K562 (cell line): Measurements from ENCODE around the gene SLC26A2. TPM values are rescaled to one million over a fixed set of nuclear protein-coding genes. Genes with fewer than 3 reads are reported as not detected.

ENCODE experiments used
- ATAC-seq: fragments of 200-7000 bp; cut with Tn5 transposase; 3 replicates; pipeline ENCODE4 v1.9.1; 2020; ENCODE audit warnings: moderate library complexity
- BruUV-seq: library from RNA; stranded (reverse); fragments of 400-500 nt; replicated peaks from 2 replicates; lab custom pipeline; 2021; lab: Mats Ljungman, UMichigan
- CTCF ChIA-PET: fragments of 300-600 bp; formaldehyde crosslinking; extraction: SDS; loops from one replicate; lab custom pipeline; 2021; ENCODE audit warnings: low intra/inter-chr PET ratio; lab: Yijun Ruan, JAX
- POLR2A ChIA-PET: fragments of 300-600, 350-650 bp; sonication (Branson Sonifier 250); formaldehyde crosslinking; extraction: SDS; loops from one replicate; lab custom pipeline; 2021; ENCODE audit warnings: antibody characterized with exemption, inconsistent platforms; lab: Yijun Ruan, JAX
- DNase-seq, 4 experiments: peaks; one replicate each; pipeline versions ENCODE4 v3.0.0 to v3.0.0-alpha.2; 2011 to 2018; ENCODE audit warnings: low spot score in 3 of 4, mixed read lengths in 3 of 4; ENCODE audit errors: extremely low read depth in 1 of 4
- FAIRE-seq: peaks from 2 replicates; lab custom pipeline; 2011; peaks lifted over from hg19 to GRCh38; lab: Jason Lieb, UNC
- H2AFZ ChIP-seq: 2 replicates; pipeline ENCODE4 v1.6.0; 2011; ENCODE audit warnings: low read depth, low read length, control low read depth, inconsistent platforms
- H3K27ac ChIP-seq: fragments of 200-600 bp; 3 replicates; pipeline ENCODE4 v1.8.0; 2011; ENCODE audit warnings: low read depth, mild to moderate bottlenecking, control low read depth, inconsistent platforms, low read length, moderate library complexity, mixed read lengths; ENCODE audit errors: extremely low read depth
- H3K27me3 ChIP-seq, 2 experiments: fragments of 300-600 bp in 1 of 2; 2 replicates in 1 of 2; 3 replicates in 1 of 2; pipeline versions ENCODE4 v1.6.0 to v1.8.0; 2011; ENCODE audit warnings: inconsistent platforms in 2 of 2, low read length in 2 of 2, mild to moderate bottlenecking in 1 of 2, mixed read lengths in 1 of 2, moderate library complexity in 1 of 2; ENCODE audit not compliant: control insufficient read depth in 2 of 2, insufficient read depth in 2 of 2
- H3K36me3 ChIP-seq: fragments of 300-600 bp; 3 replicates; pipeline ENCODE4 v1.8.0; 2011; ENCODE audit warnings: mild to moderate bottlenecking, low read length, inconsistent platforms; ENCODE audit not compliant: control insufficient read depth, insufficient read depth
- H3K4me1 ChIP-seq, 2 experiments: fragments of 200-600 bp in 1 of 2; replicated peaks in 1 of 2; 2 replicates in 1 of 2; 3 replicates in 1 of 2; pipeline versions ENCODE4 v1.5.1 to v1.8.0; 2011; ENCODE audit warnings: inconsistent platforms in 2 of 2, low read length in 2 of 2, mild to moderate bottlenecking in 1 of 2, mixed read lengths in 1 of 2, moderate library complexity in 1 of 2; ENCODE audit not compliant: control insufficient read depth in 2 of 2, insufficient read depth in 2 of 2
- H3K4me2 ChIP-seq: 2 replicates; pipeline ENCODE4 v1.6.1; 2011; ENCODE audit warnings: low read length, control low read depth, inconsistent platforms, mixed read lengths; ENCODE audit not compliant: insufficient read depth
- H3K4me3 ChIP-seq: fragments of 200-600 bp; sonication (generic), shearing (Covaris generic); 2 replicates; pipeline ENCODE4 v1.5.1; 2016; ENCODE audit warnings: control low read depth, inconsistent platforms
- H3K79me2 ChIP-seq: fragments of 200-600 bp; 3 replicates; pipeline ENCODE4 v1.8.0; 2011; ENCODE audit warnings: low read length, inconsistent platforms; ENCODE audit not compliant: control insufficient read depth, insufficient read depth
- H3K9ac ChIP-seq, 2 experiments: 2 replicates each; pipeline versions ENCODE4 v1.6.0 to v1.6.1; 2011; ENCODE audit warnings: low read depth in 2 of 2, low read length in 2 of 2, control low read depth in 1 of 2, inconsistent platforms in 1 of 2, mild to moderate bottlenecking in 1 of 2, mixed read lengths in 1 of 2; ENCODE audit not compliant: insufficient read depth in 1 of 2
- H3K9me1 ChIP-seq: one replicate; pipeline ENCODE4 v1.6.0; 2011; ENCODE audit warnings: inconsistent platforms, mild to moderate bottlenecking, low read length, moderate library complexity; ENCODE audit not compliant: control insufficient read depth, insufficient read depth
- H3K9me3 ChIP-seq: replicated peaks from 2 replicates; pipeline ENCODE4 v1.5.1; 2011; ENCODE audit warnings: low read depth, low read length, inconsistent platforms; ENCODE audit not compliant: control insufficient read depth, insufficient read depth
- H4K20me1 ChIP-seq: replicated peaks from 2 replicates; pipeline ENCODE4 v1.6.1; 2011; ENCODE audit warnings: low read length, inconsistent platforms, mixed read lengths; ENCODE audit not compliant: control insufficient read depth, insufficient read depth
- C11orf30 ChIP-seq: fragments of 450-650 bp; IDR thresholded peaks from 2 replicates; pipeline ENCODE4 v1.6.1; 2016; ENCODE audit warnings: low read depth, mild to moderate bottlenecking
- CTBP1 ChIP-seq: fragments of 450-650 bp; IDR thresholded peaks from 2 replicates; pipeline ENCODE4 v1.6.1; 2016; ENCODE audit warnings: borderline replicate concordance
- DPF2 ChIP-seq: fragments of 450-650 bp; IDR thresholded peaks from 2 replicates; pipeline ENCODE4 v1.6.1; 2016
- FOSL1 ChIP-seq: fragments of 200-800 bp; sonication (Bioruptor generic); conservative IDR thresholded peaks from 2 replicates; pipeline ENCODE4 v1.6.1; 2016; ENCODE audit warnings: missing genetic modification characterization, missing compliant biosample characterization
- GABPB2 ChIP-seq: fragments of 250-450 bp; sonication (Bioruptor Pico); conservative IDR thresholded peaks from 2 replicates; pipeline ENCODE4 v1.5.1; 2021; ENCODE audit warnings: mild to moderate bottlenecking
- LCOR ChIP-seq: sonication (generic); formaldehyde crosslinking; IDR thresholded peaks from 2 replicates; pipeline ENCODE4 v1.8.0; 2022; ENCODE audit warnings: mild to moderate bottlenecking, missing genetic modification reagents
- MAFG ChIP-seq: fragments of 450-650 bp; conservative IDR thresholded peaks from 2 replicates; pipeline ENCODE4 v1.6.1; 2016; ENCODE audit warnings: missing genetic modification characterization, missing compliant biosample characterization
- NFE2 ChIP-seq: IDR thresholded peaks from 2 replicates; pipeline ENCODE4 v1.6.1; 2014; ENCODE audit warnings: antibody characterized with exemption, low read depth
- ZNF668 ChIP-seq: fragments of 250-450 bp; sonication (Bioruptor Pico); IDR thresholded peaks from 2 replicates; pipeline ENCODE4 v1.8.0; 2022; ENCODE audit warnings: mild to moderate bottlenecking, inconsistent platforms
- ZNF764 ChIP-seq: fragments of 250-450 bp; sonication (Bioruptor Pico); IDR thresholded peaks from 2 replicates; pipeline ENCODE4 v1.4.0; 2020; ENCODE audit warnings: low read depth, mild to moderate bottlenecking, moderate library complexity
- ZSCAN29 ChIP-seq: fragments of 450-650 bp; IDR thresholded peaks from 2 replicates; pipeline ENCODE4 v1.6.1; 2017
- WGBS: fragments of 100-300 bp; shearing (Covaris generic); methylation state at CpG from one replicate; pipeline ENCODE4 v1.1.6; 2016; ENCODE audit warnings: low coverage, mixed read lengths; ENCODE audit not compliant: insufficient coverage; ENCODE audit errors: missing lambda C conversion rate; 5-methylcytosine and 5-hydroxymethylcytosine counted together
- in situ Hi-C: fragments of 300-500 bp; cut with MboI; formaldehyde crosslinking; loops from 4 replicates; pipeline ENCODE4 v1.15.0; 2018; ENCODE audit warnings: inconsistent platforms, mixed read lengths
- intact Hi-C: fragments of 100-400 bp; cut with micrococcal nuclease; formaldehyde crosslinking; loops from 2 replicates; pipeline ENCODE4 v1.14.2; 2022
- polyA plus RNA-seq, 8 experiments: library from polyadenylated mRNA; depleted of rRNA in 4 of 8; stranded (reverse) in 5 of 8; unstranded in 3 of 8; fragments of >200 nt; fragmentation: Nextera tagmentation in 2 of 8; fragmentation: Illumina TruSeq in 1 of 8; extraction: Ambion mirVana in 2 of 8; extraction: Trizol in 1 of 8; gene quantifications; 2 replicates each; pipeline versions ENCODE4 v1.2.1 to v1.2.3, GENCODE V29; 2011 to 2014; ENCODE audit warnings: inconsistent platforms in 1 of 8, missing spikeins in 1 of 8
- total RNA-seq, 7 experiments: library from RNA; depleted of rRNA in 6 of 7; stranded (reverse); fragments of >200 nt in 6 of 7; fragmentation: Illumina TruSeq in 2 of 7; extraction: Trizol in 2 of 7; gene quantifications; 2 replicates each; pipeline versions ENCODE4 v1.2.1 to v1.2.3, GENCODE V29; 2011 to 2021; ENCODE audit warnings: low replicate concordance in 1 of 7
- TF ChIP-seq, protein P1 (sequence below), 3 experiments: fragments of 200-800 bp in 1 of 3; sonication (Bioruptor generic) in 1 of 3; sonication (generic) in 1 of 3; formaldehyde crosslinking in 1 of 3; IDR thresholded peaks; 2 replicates each; pipeline versions ENCODE4 v1.6.1 to v1.8.0; 2016 to 2022; ENCODE audit warnings: mild to moderate bottlenecking in 2 of 3, missing compliant biosample characterization in 2 of 3, missing genetic modification characterization in 2 of 3, missing genetic modification reagents in 1 of 3
- TF ChIP-seq, protein P2 (sequence below), 2 experiments: fragments of 450-650 bp in 1 of 2; sonication (generic) in 1 of 2; formaldehyde crosslinking in 1 of 2; IDR thresholded peaks in 1 of 2; conservative IDR thresholded peaks in 1 of 2; 2 replicates each; pipeline versions ENCODE4 v1.6.1 to v1.8.1; 2016 to 2023; ENCODE audit warnings: mild to moderate bottlenecking in 2 of 2, moderate library complexity in 2 of 2, inconsistent platforms in 1 of 2, missing genetic modification reagents in 1 of 2
- TF ChIP-seq, protein P3 (sequence below): fragments of 450-650 bp; formaldehyde crosslinking; IDR thresholded peaks from 2 replicates; pipeline ENCODE4 v1.4.0; 2022; ENCODE audit warnings: missing genetic modification characterization

SLC26A2 gene
- total and polyA plus RNA-seq, 9 of the 15 experiments (the other 6 are each of a cell fraction or from before 2014, with no cell fraction given), result 1.1 to 6.3 (median 3.6) TPM

DNA sequence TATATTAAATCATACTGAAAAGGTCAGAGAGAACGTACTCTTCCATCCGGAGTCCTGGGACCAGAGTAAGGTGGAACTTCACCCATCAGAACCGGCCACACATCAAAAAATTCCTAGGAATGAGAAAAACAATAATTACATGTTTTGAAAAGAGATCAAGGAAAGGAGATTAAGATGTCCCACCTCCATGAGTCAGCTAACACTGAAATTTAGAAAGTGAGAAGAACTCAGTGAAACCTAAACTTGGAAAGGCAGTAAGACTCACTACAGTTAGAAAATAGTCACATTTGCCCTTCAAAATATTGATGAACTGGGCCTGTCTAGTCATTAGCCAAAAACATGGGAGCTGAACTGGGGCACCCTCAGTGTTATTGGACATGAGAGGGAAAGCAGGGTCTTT lies 39.0 kb upstream of the SLC26A2 start:
- H3K9me3 ChIP-seq, result no peaks in the 10 kb centered on the region
- H3K9ac ChIP-seq, result no peak overlapping the region
- no peaks in the 10 kb centered on the region for H3K79me2 ChIP-seq
- no peaks in the 10 kb centered on the region for H4K20me1 ChIP-seq
- no peaks in the 10 kb centered on the region for H3K36me3 ChIP-seq
- peak overlapping the region; percentile 1; the same call in 1 of the 2 replicates for H3K4me2 ChIP-seq
- in situ Hi-C loops (no loop called here), intact Hi-C loops (no loop called here)
- H2AFZ ChIP-seq, result peak overlapping the region; percentile 88
- TF ChIP-seq MAFG (0 out of 2 replicates have a peak, but pooled peaks have one; percentile 28), GABPB2 (no peak), FOSL1 (tag) (peak; percentile 25; the same call in 1 of the 2 replicates), ZNF668 (CRISPR knock-in tag) (no peak), ZSCAN29 (no peak), LCOR (CRISPR knock-in tag) (no peak), ZNF764 (CRISPR knock-in tag) (no peak), CTBP1 (no peak), DPF2 (0 out of 2 replicates have a peak, but pooled peaks have one; percentile 32), C11orf30 (peak; percentile 63; the same call in 1 of the 2 replicates), NFE2 (peak; percentile 79)
- TF ChIP-seq, protein P1, sequence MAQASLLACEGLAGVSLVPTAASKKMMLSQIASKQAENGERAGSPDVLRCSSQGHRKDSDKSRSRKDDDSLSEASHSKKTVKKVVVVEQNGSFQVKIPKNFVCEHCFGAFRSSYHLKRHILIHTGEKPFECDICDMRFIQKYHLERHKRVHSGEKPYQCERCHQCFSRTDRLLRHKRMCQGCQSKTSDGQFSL (CRISPR knock-in tag; IDR thresholded peaks at IDR 0.05), result no peak
- TF ChIP-seq, protein P1 (tag; IDR thresholded peaks at IDR 0.05), result no peak
- TF ChIP-seq, protein P2, sequence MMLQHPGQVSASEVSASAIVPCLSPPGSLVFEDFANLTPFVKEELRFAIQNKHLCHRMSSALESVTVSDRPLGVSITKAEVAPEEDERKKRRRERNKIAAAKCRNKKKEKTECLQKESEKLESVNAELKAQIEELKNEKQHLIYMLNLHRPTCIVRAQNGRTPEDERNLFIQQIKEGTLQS (IDR thresholded peaks at IDR 0.05), result peak; percentile 11; the same call in 1 of the 2 replicates
- TF ChIP-seq, protein P2 (CRISPR knock-in tag; conservative IDR thresholded peaks at IDR 0.05), result no peak
- TF ChIP-seq, protein P3, sequence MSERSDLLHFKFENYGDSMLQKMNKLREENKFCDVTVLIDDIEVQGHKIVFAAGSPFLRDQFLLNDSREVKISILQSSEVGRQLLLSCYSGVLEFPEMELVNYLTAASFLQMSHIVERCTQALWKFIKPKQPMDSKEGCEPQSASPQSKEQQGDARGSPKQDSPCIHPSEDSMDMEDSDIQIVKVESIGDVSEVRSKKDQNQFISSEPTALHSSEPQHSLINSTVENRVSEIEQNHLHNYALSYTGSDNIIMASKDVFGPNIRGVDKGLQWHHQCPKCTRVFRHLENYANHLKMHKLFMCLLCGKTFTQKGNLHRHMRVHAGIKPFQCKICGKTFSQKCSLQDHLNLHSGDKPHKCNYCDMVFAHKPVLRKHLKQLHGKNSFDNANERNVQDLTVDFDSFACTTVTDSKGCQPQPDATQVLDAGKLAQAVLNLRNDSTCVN, result no peak
- no peaks in the 10 kb centered on the region for H3K27me3 ChIP-seq
- CTCF ChIA-PET, result no interaction called here
- H3K4me3 ChIP-seq, result no peak overlapping the region
- FAIRE-seq, result peak; percentile 11
- ATAC-seq, result peak; percentile 45; the same call in 2 of the 3 replicates
- no TSS peak for BruUV-seq
- WGBS, result 25% methylated on average over 3 of the region's 3 CpGs
- H3K9me1 ChIP-seq, result no peaks in the 10 kb centered on the region
- H3K27ac ChIP-seq, result peak overlapping the region; percentile 32; the same call in 1 of the 3 replicates
- POLR2A ChIA-PET, result interaction anchor here (0.9 kb wide), 1 partner anchor 11 kb away, joined by 3 read pairs; no protein-coding TSS in a partner anchor
- DNase-seq, result no peak
- peaks cover 0 to 11% of the 10 kb centered on the region in 2 experiments; a peak in 3 of 5 replicates for H3K4me1 ChIP-seq
